ENCODE results near the gene ZNF76.

GRCh38 chr6:35230950-35231349 lies 28.6 kb upstream of the ZNF76 start:
- TF ChIP-seq, protein P1, sequence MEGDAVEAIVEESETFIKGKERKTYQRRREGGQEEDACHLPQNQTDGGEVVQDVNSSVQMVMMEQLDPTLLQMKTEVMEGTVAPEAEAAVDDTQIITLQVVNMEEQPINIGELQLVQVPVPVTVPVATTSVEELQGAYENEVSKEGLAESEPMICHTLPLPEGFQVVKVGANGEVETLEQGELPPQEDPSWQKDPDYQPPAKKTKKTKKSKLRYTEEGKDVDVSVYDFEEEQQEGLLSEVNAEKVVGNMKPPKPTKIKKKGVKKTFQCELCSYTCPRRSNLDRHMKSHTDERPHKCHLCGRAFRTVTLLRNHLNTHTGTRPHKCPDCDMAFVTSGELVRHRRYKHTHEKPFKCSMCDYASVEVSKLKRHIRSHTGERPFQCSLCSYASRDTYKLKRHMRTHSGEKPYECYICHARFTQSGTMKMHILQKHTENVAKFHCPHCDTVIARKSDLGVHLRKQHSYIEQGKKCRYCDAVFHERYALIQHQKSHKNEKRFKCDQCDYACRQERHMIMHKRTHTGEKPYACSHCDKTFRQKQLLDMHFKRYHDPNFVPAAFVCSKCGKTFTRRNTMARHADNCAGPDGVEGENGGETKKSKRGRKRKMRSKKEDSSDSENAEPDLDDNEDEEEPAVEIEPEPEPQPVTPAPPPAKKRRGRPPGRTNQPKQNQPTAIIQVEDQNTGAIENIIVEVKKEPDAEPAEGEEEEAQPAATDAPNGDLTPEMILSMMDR (IDR thresholded peaks at IDR 0.05): no peak
- TF ChIP-seq FOXJ3 (CRISPR knock-in tag; IDR thresholded peaks at IDR 0.05) (no peak), RXRA (IDR thresholded peaks at IDR 0.05; ENCODE audit: borderline replicate concordance, low read depth) (no peak), TAF1 (IDR thresholded peaks at IDR 0.05; ENCODE audit: borderline replicate concordance, low read depth, low read length) (no peak), JUND (IDR thresholded peaks at IDR 0.05) (no peak), POLR2AphosphoS5 (IDR thresholded peaks at IDR 0.05; ENCODE audit: low read depth, low read length) (no peak)

All from SK-N-SH (cell line).